Measurements from ENCODE around the gene OR10X1.

- TF ChIP-seq CTCF (IDR thresholded peaks at IDR 0.05): no peak
- no peak for TF ChIP-seq POLR2A (IDR thresholded peaks at IDR 0.05)
Measured at GRCh38 chr1:158572226-158572625, 7.5 kb downstream of the OR10X1 start.

Measured in thyroid gland (tissue), 4 donors.